Measurements from ENCODE around the gene ZNF107. TPM values are rescaled to one million over a fixed set of nuclear protein-coding genes. Genes with fewer than 3 reads are reported as not detected.

The ZNF107 gene
- total and polyA plus RNA-seq, 2 donors (not counting 3 experiments of a cell fraction or from before 2014, with no cell fraction given) = 0.77 to 5.8 TPM

DNA sequence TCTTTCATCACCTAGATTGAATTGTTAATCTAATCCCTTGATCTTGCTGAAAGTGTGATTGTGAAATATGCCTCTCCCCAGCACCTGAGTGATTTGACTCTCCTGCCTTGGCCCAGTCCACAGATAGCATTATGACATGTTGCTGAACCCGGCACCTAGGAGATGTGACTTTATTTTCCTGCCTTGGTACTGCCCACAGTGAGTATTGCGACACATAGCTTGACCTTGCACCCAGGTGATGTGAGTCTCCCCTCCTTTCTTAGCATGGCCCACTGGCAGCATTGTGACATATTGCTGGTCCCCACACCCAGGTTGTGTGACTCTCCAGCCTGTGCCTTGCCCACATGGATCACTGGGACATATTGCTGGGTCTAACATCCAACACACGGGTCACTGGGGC is 32.5 kb upstream of the ZNF107 start:
- TF ChIP-seq, protein P1, sequence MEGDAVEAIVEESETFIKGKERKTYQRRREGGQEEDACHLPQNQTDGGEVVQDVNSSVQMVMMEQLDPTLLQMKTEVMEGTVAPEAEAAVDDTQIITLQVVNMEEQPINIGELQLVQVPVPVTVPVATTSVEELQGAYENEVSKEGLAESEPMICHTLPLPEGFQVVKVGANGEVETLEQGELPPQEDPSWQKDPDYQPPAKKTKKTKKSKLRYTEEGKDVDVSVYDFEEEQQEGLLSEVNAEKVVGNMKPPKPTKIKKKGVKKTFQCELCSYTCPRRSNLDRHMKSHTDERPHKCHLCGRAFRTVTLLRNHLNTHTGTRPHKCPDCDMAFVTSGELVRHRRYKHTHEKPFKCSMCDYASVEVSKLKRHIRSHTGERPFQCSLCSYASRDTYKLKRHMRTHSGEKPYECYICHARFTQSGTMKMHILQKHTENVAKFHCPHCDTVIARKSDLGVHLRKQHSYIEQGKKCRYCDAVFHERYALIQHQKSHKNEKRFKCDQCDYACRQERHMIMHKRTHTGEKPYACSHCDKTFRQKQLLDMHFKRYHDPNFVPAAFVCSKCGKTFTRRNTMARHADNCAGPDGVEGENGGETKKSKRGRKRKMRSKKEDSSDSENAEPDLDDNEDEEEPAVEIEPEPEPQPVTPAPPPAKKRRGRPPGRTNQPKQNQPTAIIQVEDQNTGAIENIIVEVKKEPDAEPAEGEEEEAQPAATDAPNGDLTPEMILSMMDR (IDR thresholded peaks at IDR 0.05; ENCODE audit: extremely low read depth in 1 of 2, insufficient read depth in 1 of 2, low read depth in 1 of 2, low read length in 2 of 2) = no peak
- TF ChIP-seq FOS (IDR thresholded peaks at IDR 0.05; ENCODE audit: borderline replicate concordance, insufficient read depth, low read length) (no peak), POLR2A (IDR thresholded peaks at IDR 0.05; ENCODE audit: low read depth, low read length) (no peak), POLR2AphosphoS5 (IDR thresholded peaks at IDR 0.05; ENCODE audit: insufficient read depth, low read depth, low read length) (no peak), EZH2 (IDR thresholded peaks at IDR 0.05; ENCODE audit: borderline replicate concordance, low read depth, low read length, severe bottlenecking) (no peak), JUN (IDR thresholded peaks at IDR 0.05; ENCODE audit: borderline replicate concordance, insufficient read depth, insufficient read length, low read depth) (no peak), GATA2 (IDR thresholded peaks at IDR 0.05; ENCODE audit: insufficient read depth, insufficient read length, low read depth, low read length) (no peak), MYC (IDR thresholded peaks at IDR 0.05; ENCODE audit: low read depth, low read length) (no peak)
- TF ChIP-seq, protein P2, sequence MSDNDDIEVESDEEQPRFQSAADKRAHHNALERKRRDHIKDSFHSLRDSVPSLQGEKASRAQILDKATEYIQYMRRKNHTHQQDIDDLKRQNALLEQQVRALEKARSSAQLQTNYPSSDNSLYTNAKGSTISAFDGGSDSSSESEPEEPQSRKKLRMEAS (IDR thresholded peaks at IDR 0.05; ENCODE audit: insufficient read depth, insufficient read length) = no peak
- H3K4me3 ChIP-seq (replicated peaks in 1 of 3; ENCODE audit: insufficient read depth in 1 of 3, low read depth in 1 of 3, low read length in 3 of 3) = no peak overlapping the region
- H2AFZ ChIP-seq (ENCODE audit: low read depth, low read length) = no peak overlapping the region
- no peak overlapping the region for H3K4me2 ChIP-seq (ENCODE audit: insufficient read depth, low read length)
- H3K36me3 ChIP-seq (ENCODE audit: control insufficient read depth in 2 of 2, extremely low read depth in 1 of 2, insufficient read depth in 2 of 2, low read length in 2 of 2) = no peaks in the 10 kb centered on the region
- DNase-seq (ENCODE audit: low read depth, low spot score) (no peak), FAIRE-seq (no peak)
- H3K4me1 ChIP-seq (ENCODE audit: control insufficient read depth, extremely low read depth, insufficient read depth, low read length) = no peaks in the 10 kb centered on the region
- H3K27me3 ChIP-seq (ENCODE audit: control insufficient read depth in 2 of 2, insufficient read depth in 2 of 2, low read length in 2 of 2) = no peaks in the 10 kb centered on the region
- ChIA-PET POLR2A (no interaction called here), CTCF (no interaction called here)
- BruUV-seq (replicated peaks) = no TSS peak
- H3K9me1 ChIP-seq (replicated peaks; ENCODE audit: control insufficient read depth, extremely low read depth, insufficient read depth, low read length) = no peaks in the 10 kb centered on the region
- intact Hi-C loops (cut with micrococcal nuclease) = no loop called here
- dilution Hi-C loops (cut with MboI; ENCODE audit: extremely low pct_ligation_motif_present, low sequenced_read_pairs) = no loop called here
- no peaks in the 10 kb centered on the region for H3K79me2 ChIP-seq (ENCODE audit: control insufficient read depth, insufficient read depth, low read length)
- no peak overlapping the region for H3K9ac ChIP-seq (replicated peaks; ENCODE audit: extremely low read depth, insufficient read depth, low read length)
- H3K27ac ChIP-seq (ENCODE audit: insufficient read depth, low read depth, low read length) = no peak overlapping the region
- no peaks in the 10 kb centered on the region for H4K20me1 ChIP-seq (replicated peaks; ENCODE audit: control insufficient read depth, extremely low read depth, insufficient read depth, low read length)
- H3K9me3 ChIP-seq (replicated peaks; ENCODE audit: control insufficient read depth, insufficient read depth, low read length) = no peaks in the 10 kb centered on the region
